Fibroblast of pulmonary artery (primary cell): ENCODE results near the gene DOHH.

Source experiments
- DNase-seq: peaks from one replicate; pipeline ENCODE4 v3.0.0-alpha.2; 2010; ENCODE audit warnings: low read depth
- H3K4me3 ChIP-seq: replicated peaks from 2 replicates; pipeline ENCODE4 v1.5.1; 2011; ENCODE audit warnings: low read depth, mild to moderate bottlenecking, control low read depth, low read length, moderate library complexity
- CTCF ChIP-seq: IDR thresholded peaks from 2 replicates; pipeline ENCODE4 v1.5.1; 2011; ENCODE audit warnings: mild to moderate bottlenecking, control low read depth, low read length, inconsistent platforms; ENCODE audit errors: missing control alignments

Gene DOHH

DNA sequence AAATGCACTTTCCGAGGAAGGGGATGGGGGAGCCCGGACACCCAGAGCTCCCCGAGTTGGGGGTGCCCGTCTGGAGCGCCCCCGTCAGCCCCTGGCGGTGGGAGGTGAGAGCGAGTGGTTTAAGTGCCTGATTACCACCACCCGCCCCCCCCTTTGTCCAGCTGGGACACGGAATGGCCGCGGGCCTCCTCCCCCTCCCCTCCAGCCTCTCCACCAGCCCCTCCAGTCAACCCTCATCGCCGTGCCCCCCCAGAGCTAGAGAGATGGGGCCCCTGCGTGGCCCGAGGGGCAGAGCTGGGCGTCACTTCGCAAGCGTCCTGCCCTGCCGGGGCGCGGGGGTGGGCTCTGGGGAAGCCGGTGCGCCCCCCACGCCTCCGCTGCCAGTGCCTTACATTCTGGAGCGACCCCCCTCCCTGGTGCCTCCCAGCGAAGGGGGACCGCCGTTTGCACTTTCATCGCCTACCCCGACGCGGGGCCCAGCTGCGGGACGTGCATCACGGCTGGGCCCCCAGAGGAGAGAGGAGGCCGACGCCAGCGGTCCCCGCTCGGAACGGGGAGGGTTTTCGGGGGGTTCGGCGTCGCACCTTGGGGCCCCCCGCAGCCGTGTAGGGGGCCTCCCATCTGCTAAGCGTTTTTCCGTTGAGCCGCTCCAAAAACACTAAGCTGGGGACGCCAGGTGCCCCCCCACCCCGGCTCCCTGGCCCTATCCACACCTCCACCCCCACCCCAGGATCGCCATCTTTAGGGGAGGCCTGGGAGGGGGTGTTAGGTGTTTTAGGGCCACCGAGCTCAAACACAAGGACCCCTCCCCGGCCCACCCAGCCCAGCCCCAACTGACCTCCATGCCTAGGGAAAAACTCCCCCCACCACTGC lies 36.5 kb downstream of the DOHH start:
- DNase-seq, result no peak
- TF ChIP-seq CTCF, result no peak
- H3K4me3 ChIP-seq, result no peak overlapping the region

GRCh38 chr19:3462991-3463713 lies 37.3 kb downstream of the DOHH start:
- no peak for DNase-seq
- no peak for TF ChIP-seq CTCF
- H3K4me3 ChIP-seq, result no peak overlapping the region

DNA sequence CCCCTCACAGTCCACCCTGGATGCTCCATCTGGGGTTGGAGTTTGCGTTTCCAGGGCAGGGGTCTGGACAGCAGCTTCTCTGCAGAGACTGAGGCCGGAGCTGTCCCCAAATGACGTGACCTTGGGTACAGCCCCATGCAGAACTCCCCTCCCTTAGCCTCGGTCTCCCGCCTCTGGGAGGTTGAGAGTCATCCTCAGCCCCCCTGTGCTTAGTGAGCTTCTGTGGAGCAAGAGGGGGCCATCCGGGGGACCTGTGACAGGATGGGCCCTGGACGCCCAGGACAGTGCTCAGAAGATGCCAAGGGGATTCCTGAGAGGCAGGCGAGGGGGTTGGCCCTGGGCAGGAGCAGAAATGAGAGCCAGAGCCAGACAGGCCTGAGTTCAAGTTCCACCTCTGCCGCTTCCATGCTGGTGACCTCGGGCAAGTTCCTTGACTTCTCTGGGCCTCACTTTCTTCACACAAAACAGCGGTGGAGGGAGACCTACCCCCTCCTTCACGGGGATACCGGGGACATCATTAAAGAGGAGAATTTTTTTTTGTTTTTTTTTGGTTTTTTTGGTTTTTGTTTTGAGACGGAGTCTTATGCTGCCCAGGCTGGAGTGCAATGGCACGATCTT lies 40.4 kb downstream of the DOHH start:
- no peak for DNase-seq
- no peak overlapping the region for H3K4me3 ChIP-seq
- TF ChIP-seq CTCF, result no peak

- TF ChIP-seq CTCF, result no peak
- peak; percentile 96 for DNase-seq
- H3K4me3 ChIP-seq, result peak overlapping the region; percentile 7
Measured at GRCh38 chr19:3459089-3459881, 41.2 kb downstream of the DOHH start.

GRCh38 chr19:3458229-3459088 lies 42.0 kb downstream of the DOHH start:
- no peak for DNase-seq
- TF ChIP-seq CTCF, result no peak
- H3K4me3 ChIP-seq, result no peak overlapping the region
